SK-MEL-5 (cell line): ENCODE results near the gene CD2. TPM values are rescaled to one million over a fixed set of nuclear protein-coding genes. Genes with fewer than 3 reads are reported as not detected.
A peak's percentile ranks its signal among the peaks of the same experiment; 100 is the strongest.
"Not testable (repeated sequence)": the region's sequence is repeated elsewhere in the genome, so short reads cannot be mapped to it uniquely, and the experiment has no call there.

Experiments used
- DNase-seq: peaks from one replicate; pipeline ENCODE4 v3.0.0-alpha.2; 2016; ENCODE audit warnings: low read depth, low spot score
- in situ Hi-C: cut with HindIII; loops from 2 replicates; pipeline ENCODE4 v1.10.0; 2016; ENCODE audit warnings: low sequenced_read_pairs, high pct_unique_total_duplicates, low pct_unique_long_range_greater_than_20kb
- total RNA-seq: library from RNA; depleted of rRNA; stranded (reverse); fragments of >200 nt; shearing (Covaris generic); gene quantifications from 2 replicates; pipeline ENCODE4 v1.2.3, GENCODE V29; 2014

CD2 gene
- total RNA-seq, 1 experiment from 2014 or later = not detected

- in situ Hi-C loops = no loop called here
Observed at GRCh38 chr1:116751621-116752020, 2.6 kb upstream of the CD2 start.

GRCh38 chr1:116753312-116753711 is 918 bp upstream of the CD2 start:
- in situ Hi-C loops = no loop called here
- DNase-seq = no peak

More at GRCh38 chr1:116751621-116752020, 2.6 kb upstream of the CD2 start:
- DNase-seq = no peak

DNA sequence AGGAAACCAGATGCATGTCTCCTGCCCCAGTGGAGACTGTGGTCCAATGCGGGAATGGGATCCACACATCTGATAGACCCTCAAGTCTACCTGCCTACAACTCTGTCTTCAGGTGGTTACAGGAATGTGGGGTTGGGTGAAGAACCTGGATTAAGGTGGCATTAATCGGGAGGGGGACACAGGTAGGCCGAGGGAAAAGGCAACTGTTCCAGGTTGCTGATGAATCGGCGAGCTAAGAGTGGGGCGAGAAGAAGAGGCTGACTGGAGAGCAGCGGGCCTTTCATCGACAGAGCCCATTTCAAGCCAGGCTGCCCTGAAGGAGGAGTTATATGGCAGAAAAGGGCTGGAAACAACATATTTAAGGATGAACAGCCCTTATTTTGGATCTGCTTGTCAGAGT is 836 bp downstream of the CD2 start:
- no peak for DNase-seq
- in situ Hi-C loops = no loop called here

- in situ Hi-C loops = no loop called here
- DNase-seq = no peak
Observed at GRCh38 chr1:116755681-116756080, 1.5 kb downstream of the CD2 start.

GRCh38 chr1:116756092-116756491 is 1.9 kb downstream of the CD2 start:
- in situ Hi-C loops, DNase-seq: not testable (repeated sequence)

DNA sequence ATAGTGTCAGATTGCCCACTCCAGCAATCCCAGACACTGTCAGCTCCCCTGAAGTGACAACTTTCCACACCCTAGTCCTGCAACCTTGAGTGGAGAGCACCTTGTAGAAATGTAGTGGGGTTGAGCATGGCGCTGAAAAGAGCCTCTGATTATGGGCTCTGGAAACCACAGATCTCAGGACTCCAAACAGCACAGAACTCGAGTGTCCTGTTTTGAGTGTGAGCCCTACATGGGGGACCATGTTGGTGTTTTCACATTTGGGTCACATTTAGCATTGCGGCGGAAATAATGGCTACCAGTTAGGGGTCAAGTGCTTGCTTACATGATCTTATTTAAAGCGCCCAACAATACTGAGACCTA is 4.2 kb downstream of the CD2 start:
- DNase-seq, in situ Hi-C loops: not testable (repeated sequence)

DNA sequence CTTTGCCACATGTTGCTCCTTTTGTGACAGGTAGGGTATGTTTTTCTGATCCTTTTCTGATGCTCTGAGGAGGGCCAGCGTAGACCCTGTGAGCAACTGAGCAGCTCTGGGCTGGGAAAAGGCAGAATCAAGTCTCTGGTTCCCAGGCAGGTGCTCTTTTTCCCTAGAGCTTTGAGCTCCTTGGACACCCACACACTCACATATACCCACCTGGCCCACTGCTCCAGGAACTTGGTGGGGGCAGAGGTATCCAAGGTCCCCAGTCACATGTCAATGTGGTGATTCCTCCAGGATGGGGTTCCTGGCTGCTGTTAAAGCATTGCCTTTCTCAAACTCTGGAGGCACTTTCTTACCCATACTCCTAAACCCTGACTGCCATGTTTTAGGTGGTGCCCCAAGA is 5.4 kb downstream of the CD2 start:
- in situ Hi-C loops = no loop called here
- DNase-seq = no peak

GRCh38 chr1:116760487-116760886 is 6.3 kb downstream of the CD2 start:
- in situ Hi-C loops = no loop called here
- no peak for DNase-seq

- in situ Hi-C loops = no loop called here
- DNase-seq = no peak
Observed at GRCh38 chr1:116760996-116761665, 6.9 kb downstream of the CD2 start.

- in situ Hi-C loops = no loop called here
- DNase-seq = no peak
Observed at GRCh38 chr1:116762281-116762680, 8.1 kb downstream of the CD2 start.

DNA sequence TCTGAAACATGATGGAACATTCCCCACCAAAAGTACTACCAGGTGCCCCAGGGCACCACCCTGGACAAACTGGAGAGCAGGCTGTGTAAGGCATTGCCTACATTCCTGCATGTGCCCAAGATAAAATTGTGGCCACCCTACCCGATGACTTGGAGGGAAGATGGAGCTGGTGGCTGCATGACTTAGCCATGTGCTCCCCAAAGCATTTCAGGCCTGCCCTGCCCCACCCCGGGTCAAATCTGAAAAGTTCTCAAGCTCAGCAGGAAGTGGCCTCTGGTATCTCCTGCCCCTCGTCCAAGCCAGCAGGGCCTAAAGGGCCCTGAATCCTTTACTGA is 8.5 kb downstream of the CD2 start:
- DNase-seq = no peak
- in situ Hi-C loops = no loop called here

GRCh38 chr1:116763116-116763786 is 9.0 kb downstream of the CD2 start:
- in situ Hi-C loops = no loop called here
- DNase-seq = no peak

- in situ Hi-C loops = no loop called here
- DNase-seq = peak; percentile 62
Observed at GRCh38 chr1:116763787-116764465, 9.7 kb downstream of the CD2 start.

GRCh38 chr1:116764466-116764898 is 10.3 kb downstream of the CD2 start:
- in situ Hi-C loops = no loop called here
- DNase-seq = no peak

DNA sequence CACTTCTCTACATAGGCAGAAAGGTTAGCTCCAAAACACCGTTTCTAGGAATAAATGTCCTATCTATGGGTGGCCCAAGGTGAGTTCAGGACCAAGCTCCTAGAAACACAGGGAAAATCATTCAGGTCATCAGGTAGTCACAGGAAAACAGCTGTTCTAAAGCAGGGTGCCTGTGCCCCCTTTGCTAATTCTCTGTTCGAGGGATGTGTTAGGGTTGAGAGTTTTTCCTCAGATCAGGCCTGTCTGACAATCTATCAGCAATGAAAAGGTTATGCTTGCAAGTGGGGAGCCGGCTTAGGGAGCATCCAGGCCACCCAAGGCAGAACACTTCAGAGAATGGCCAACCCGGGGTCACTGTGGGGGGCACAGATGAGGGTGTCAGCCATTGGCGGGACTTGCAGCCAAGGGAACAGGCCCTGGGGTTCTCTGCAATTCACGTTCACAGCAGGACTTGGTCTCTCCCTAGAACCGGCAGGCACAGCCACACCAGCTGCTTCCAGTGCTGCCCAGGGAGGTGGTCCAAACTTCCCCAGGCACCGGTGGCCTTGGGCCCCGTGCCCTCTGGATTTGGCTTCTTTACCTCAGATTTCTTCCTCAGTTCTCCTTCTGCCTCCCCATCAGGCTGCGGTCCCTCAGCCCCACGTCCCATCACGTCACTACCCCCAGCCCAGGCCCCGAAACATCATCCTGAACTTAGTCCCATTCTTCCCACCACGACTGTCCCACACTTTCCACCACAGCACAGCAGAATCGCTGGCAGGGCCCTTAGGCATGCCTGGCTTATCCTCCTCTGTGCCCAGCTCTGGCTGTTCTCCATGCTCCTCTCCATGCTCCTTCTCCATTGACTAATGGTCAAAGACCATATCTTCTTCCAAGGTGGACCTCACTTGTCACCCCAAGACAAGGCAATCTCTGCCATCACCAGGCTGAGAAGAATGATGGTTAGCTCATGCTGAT is 11.0 kb downstream of the CD2 start:
- DNase-seq = no peak
- in situ Hi-C loops = no loop called here

- DNase-seq = no peak
- in situ Hi-C loops = no loop called here
Observed at GRCh38 chr1:116765962-116766361, 11.7 kb downstream of the CD2 start.

- DNase-seq = no peak
- in situ Hi-C loops = no loop called here
Observed at GRCh38 chr1:116766616-116767469, 12.6 kb downstream of the CD2 start.
